Gastroesophageal sphincter (tissue), 4 donors: ENCODE results near the gene DDX17. TPM values are rescaled to one million over a fixed set of nuclear protein-coding genes. Genes with fewer than 3 reads are reported as not detected.

ENCODE experiments used
- ATAC-seq: fragments of 150-250 bp; one replicate; pipeline ENCODE4 v1.9.1; 2016; ENCODE audit warnings: mild to moderate bottlenecking, moderate library complexity
- H3K27ac ChIP-seq, 4 donors: fragments of 200-600 bp; sonication (generic) in 3 of 4; 1 replicate in 3 of 4; 2 replicates in 1 of 4; pipeline ENCODE4 v1.5.1; 2016 to 2019
- H3K27me3 ChIP-seq: fragments of 200-600 bp; sonication (generic); one replicate; pipeline ENCODE4 v1.5.1; 2019
- H3K36me3 ChIP-seq, 2 donors: fragments of 200-600 bp; sonication (generic); one replicate each; pipeline ENCODE4 v1.5.1; 2019; ENCODE audit warnings: control low read depth in 1 of 2
- H3K4me1 ChIP-seq, 3 donors: fragments of 200-600 bp; sonication (generic); 1 replicate in 2 of 3; 2 replicates in 1 of 3; pipeline ENCODE4 v1.5.1; 2016 to 2019; ENCODE audit warnings: control low read depth in 2 of 3
- H3K4me3 ChIP-seq, 2 donors: fragments of 200-600 bp; sonication (generic); one replicate each; pipeline ENCODE4 v1.5.1; 2019; ENCODE audit warnings: mild to moderate bottlenecking in 1 of 2, moderate library complexity in 1 of 2
- H3K9me3 ChIP-seq, 3 donors: fragments of 200-600 bp; sonication (generic); one replicate each; pipeline ENCODE4 v1.5.1; 2017 to 2019; ENCODE audit warnings: control low read depth in 2 of 3
- EP300 ChIP-seq: sonication (generic); formaldehyde crosslinking; IDR thresholded peaks from one replicate; pipeline ENCODE4 v1.6.1; 2017; ENCODE audit warnings: antibody characterized with exemption, mild to moderate bottlenecking
- POLR2A ChIP-seq, 2 donors: fragments of 450-650 bp; IDR thresholded peaks; one replicate each; pipeline ENCODE4 v1.6.1; 2017; ENCODE audit warnings: antibody characterized with exemption in 2 of 2, mild to moderate bottlenecking in 2 of 2, moderate library complexity in 1 of 2
- POLR2AphosphoS5 ChIP-seq: sonication (generic); formaldehyde crosslinking; IDR thresholded peaks from one replicate; pipeline ENCODE4 v1.6.1; 2017; ENCODE audit warnings: antibody characterized with exemption
- WGBS, 2 donors: methylation state at CpG; one replicate each; pipeline ENCODE4 v1.1.5; 2018; ENCODE audit warnings: low coverage in 1 of 2; 5-methylcytosine and 5-hydroxymethylcytosine counted together
- total RNA-seq, 4 donors: library from RNA; depleted of rRNA; stranded (reverse); fragments of >200 nt; gene quantifications; one replicate each; pipeline ENCODE4 v1.1.0, GENCODE V29; 2016
- TF ChIP-seq, protein P1 (sequence below), 4 experiments: fragments of 200-600 bp in 2 of 4; fragments of 450-650 bp in 2 of 4; sonication (generic) in 1 of 4; IDR thresholded peaks; one replicate each; pipeline ENCODE4 v1.5.1; 2017 to 2019; ENCODE audit warnings: antibody characterized with exemption in 4 of 4, mild to moderate bottlenecking in 2 of 4, moderate library complexity in 2 of 4

DDX17 gene
- total RNA-seq, 4 donors from 2014 or later = 323 to 610 (median 490) TPM

DNA sequence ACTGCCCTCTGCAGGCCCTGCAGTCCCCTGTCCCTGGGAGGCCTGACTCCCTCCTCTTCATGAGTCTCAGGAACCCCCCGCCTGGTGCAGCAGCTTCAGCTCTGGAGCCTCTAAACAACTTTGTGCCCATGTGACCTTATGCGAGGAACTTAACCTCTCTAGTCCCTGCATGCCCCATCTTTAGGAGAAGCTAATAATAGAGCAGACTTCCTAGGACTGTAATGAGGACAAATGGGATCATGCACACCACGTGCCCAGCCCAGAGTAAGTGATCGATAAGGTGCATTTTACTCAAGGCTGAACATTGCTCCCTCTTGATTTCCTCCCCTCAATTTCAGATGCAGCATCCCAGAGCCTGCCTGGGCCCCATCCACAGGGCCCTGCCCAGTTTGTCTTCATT, 70.1 kb downstream of the DDX17 start:
- no peaks in the 10 kb centered on the region for H3K4me1 ChIP-seq
- no peaks in the 10 kb centered on the region for H3K9me3 ChIP-seq
- no peaks in the 10 kb centered on the region for H3K36me3 ChIP-seq
- TF ChIP-seq POLR2A (IDR thresholded peaks at IDR 0.05) (no peak), EP300 (no peak), POLR2AphosphoS5 (no peak)
- TF ChIP-seq, protein P1, sequence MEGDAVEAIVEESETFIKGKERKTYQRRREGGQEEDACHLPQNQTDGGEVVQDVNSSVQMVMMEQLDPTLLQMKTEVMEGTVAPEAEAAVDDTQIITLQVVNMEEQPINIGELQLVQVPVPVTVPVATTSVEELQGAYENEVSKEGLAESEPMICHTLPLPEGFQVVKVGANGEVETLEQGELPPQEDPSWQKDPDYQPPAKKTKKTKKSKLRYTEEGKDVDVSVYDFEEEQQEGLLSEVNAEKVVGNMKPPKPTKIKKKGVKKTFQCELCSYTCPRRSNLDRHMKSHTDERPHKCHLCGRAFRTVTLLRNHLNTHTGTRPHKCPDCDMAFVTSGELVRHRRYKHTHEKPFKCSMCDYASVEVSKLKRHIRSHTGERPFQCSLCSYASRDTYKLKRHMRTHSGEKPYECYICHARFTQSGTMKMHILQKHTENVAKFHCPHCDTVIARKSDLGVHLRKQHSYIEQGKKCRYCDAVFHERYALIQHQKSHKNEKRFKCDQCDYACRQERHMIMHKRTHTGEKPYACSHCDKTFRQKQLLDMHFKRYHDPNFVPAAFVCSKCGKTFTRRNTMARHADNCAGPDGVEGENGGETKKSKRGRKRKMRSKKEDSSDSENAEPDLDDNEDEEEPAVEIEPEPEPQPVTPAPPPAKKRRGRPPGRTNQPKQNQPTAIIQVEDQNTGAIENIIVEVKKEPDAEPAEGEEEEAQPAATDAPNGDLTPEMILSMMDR (IDR thresholded peaks at IDR 0.05) = no peak
- ATAC-seq = no peak
- WGBS, 2 donors = 20 to 47% methylated on average over 1 to 2 of the region's 4 CpGs
- peaks cover 36% of the 10 kb centered on the region for H3K27me3 ChIP-seq
- H3K4me3 ChIP-seq = no peak overlapping the region
- H3K27ac ChIP-seq = no peak overlapping the region

DNA sequence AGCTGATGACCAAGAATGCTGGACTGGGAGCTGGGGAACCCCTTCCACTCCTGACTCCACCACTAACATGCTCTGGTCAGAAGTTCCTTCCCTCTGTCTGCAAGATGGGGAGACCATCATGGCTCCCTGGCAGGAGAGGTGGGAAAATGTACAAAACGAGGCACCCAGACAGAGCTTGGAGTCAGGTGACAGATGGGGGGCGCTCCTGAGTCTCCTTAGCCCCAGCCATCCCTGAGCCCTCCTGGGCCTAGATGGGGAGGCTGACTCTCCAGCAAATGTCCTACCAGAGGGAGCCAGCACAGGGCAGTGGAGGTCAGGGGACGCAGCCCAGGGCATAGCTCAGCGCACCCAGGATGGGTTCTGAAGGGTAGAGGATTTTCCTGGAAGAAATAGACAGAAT, 71.1 kb downstream of the DDX17 start:
- H3K36me3 ChIP-seq = no peaks in the 10 kb centered on the region
- H3K27me3 ChIP-seq = peaks cover 36% of the 10 kb centered on the region
- WGBS, 2 donors = 82% methylated on average over 3 of the region's 4 CpGs; no CpG with 5 or more reads in 1 of the 2 donors
- no peak for TF ChIP-seq POLR2AphosphoS5
- TF ChIP-seq EP300 = no peak
- TF ChIP-seq, protein P1 (IDR thresholded peaks at IDR 0.05) = no peak
- TF ChIP-seq POLR2A (IDR thresholded peaks at IDR 0.05) = no peak
- peaks cover 0 to under 1% (median 0%) of the 10 kb centered on the region in 3 donors for H3K4me1 ChIP-seq
- no peak overlapping the region for H3K4me3 ChIP-seq
- H3K9me3 ChIP-seq = no peaks in the 10 kb centered on the region
- ATAC-seq = no peak
- no peak overlapping the region for H3K27ac ChIP-seq

DNA sequence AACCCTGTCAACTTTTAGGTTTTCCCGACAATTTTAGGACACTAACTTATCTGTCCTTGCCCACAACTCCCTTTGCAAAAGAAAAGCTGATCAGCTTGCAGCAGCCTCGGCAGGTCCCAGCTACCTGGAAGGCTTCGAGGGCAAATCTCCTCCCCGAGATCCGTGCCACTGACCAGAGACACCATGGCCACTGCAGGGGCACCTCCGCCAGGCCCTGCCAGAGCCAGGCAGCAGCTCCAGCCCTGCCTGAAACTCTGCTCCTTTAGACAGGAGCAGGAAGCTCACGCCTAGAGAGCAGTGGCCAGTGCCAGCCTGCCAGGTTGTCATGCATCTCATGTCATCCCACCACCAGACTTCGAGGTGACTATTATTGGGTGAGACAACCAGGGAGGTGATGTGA, 72.2 kb downstream of the DDX17 start:
- no peak overlapping the region for H3K27ac ChIP-seq
- H3K9me3 ChIP-seq = no peaks in the 10 kb centered on the region
- H3K36me3 ChIP-seq = no peaks in the 10 kb centered on the region
- no peak overlapping the region for H3K4me3 ChIP-seq
- peaks cover 0 to 8% (median 0%) of the 10 kb centered on the region in 3 donors for H3K4me1 ChIP-seq
- no peak for ATAC-seq
- peaks cover 30% of the 10 kb centered on the region for H3K27me3 ChIP-seq
- 70 to 80% methylated on average over 1 to 2 of the region's 8 CpGs for WGBS, 2 donors
- no peak for TF ChIP-seq EP300
- TF ChIP-seq, protein P1 (IDR thresholded peaks at IDR 0.05) = no peak
- no peak for TF ChIP-seq POLR2A (IDR thresholded peaks at IDR 0.05)

Other genes starting within 250 kb of the DDX17 start
- gene TMEM184B, start 233.3 kb downstream of the DDX17 start, total RNA-seq = 100 to 1,000 TPM in 1 of 4 donors, 10 to 100 TPM in 3; 52.0 to 108 (median 64.9) TPM
- gene CSNK1E, start 188.9 kb downstream of the DDX17 start, total RNA-seq = 10 to 100 TPM; 70.3 to 90.3 (median 80.0) TPM
- gene KCNJ4, start 51.1 kb downstream of the DDX17 start, total RNA-seq = not detected
- 10 to 100 TPM in 1 of 4 donors, 1 to 10 TPM in 3; 2.6 to 19.7 (median 5.4) TPM for gene KDELR3, start 38.2 kb downstream of the DDX17 start, total RNA-seq
- gene DMC1, start 63.9 kb upstream of the DDX17 start, total RNA-seq = 1 to 10 TPM; 1.7 to 5.0 (median 2.2) TPM
- gene FAM227A, start 150.1 kb upstream of the DDX17 start, total RNA-seq = 1 to 10 TPM in 1 of 4 donors, under 1 TPM in 3; 0.07 to 1.2 (median 0.60) TPM
- gene CBY1, start 150.3 kb upstream of the DDX17 start, total RNA-seq = 10 to 100 TPM; 21.0 to 46.6 (median 31.7) TPM
- 10 to 100 TPM; 29.6 to 41.2 (median 32.2) TPM for gene TOMM22, start 175.6 kb upstream of the DDX17 start, total RNA-seq
- 10 to 100 TPM; 47.5 to 67.0 (median 64.6) TPM for gene JOSD1, start 194.6 kb upstream of the DDX17 start, total RNA-seq
- 10 to 100 TPM; 46.9 to 63.0 (median 51.6) TPM for gene GTPBP1, start 199.6 kb upstream of the DDX17 start, total RNA-seq
- gene SUN2, start 249.7 kb upstream of the DDX17 start, total RNA-seq = 100 to 1,000 TPM; 339 to 594 (median 409) TPM